HCT116 (cell line): Measurements from ENCODE around the gene SCGB1C2. TPM values are rescaled to one million over a fixed set of nuclear protein-coding genes. Genes with fewer than 3 reads are reported as not detected.
"Not testable (repeated sequence)": the region's sequence is repeated elsewhere in the genome, so short reads cannot be mapped to it uniquely, and the experiment has no call there.

Experiments
- ATAC-seq: fragments of 200-7000 bp; cut with Tn5 transposase; 2 replicates; pipeline ENCODE4 v1.9.1; 2020; ENCODE audit warnings: mild to moderate bottlenecking, moderate library complexity
- BruUV-seq: library from RNA; stranded (reverse); fragments of 400-500 nt; replicated peaks from 2 replicates; lab custom pipeline; 2021; lab: Mats Ljungman, UMichigan
- CTCF ChIA-PET: fragments of 300-600 bp; sonication (Branson Sonifier 250); formaldehyde crosslinking; loops from one replicate; lab custom pipeline; 2021; ENCODE audit warnings: antibody characterized with exemption; lab: Charles Lee
- POLR2A ChIA-PET: fragments of 300-600, 350-600 bp; sonication (Branson Sonifier 250); formaldehyde crosslinking; loops from one replicate; lab custom pipeline; 2021; ENCODE audit warnings: antibody characterized with exemption; lab: Charles Lee
- RAD21 ChIA-PET, 2 experiments: fragments of 300-600 bp; sonication (Branson Sonifier 250); formaldehyde crosslinking; loops; one replicate each; lab custom pipeline; 2023; ENCODE audit warnings: low total read pairs in 2 of 2; ENCODE audit not compliant: uncharacterized antibody in 2 of 2, unreplicated experiment in 2 of 2, low non-redundant PET in 1 of 2; lab: Charles Lee
- DNase-seq: peaks from one replicate; pipeline ENCODE4 v3.0.0-alpha.2; 2010; ENCODE audit warnings: low read depth, low spot score
- H2AFZ ChIP-seq: fragments of 200-600 bp; shearing (Covaris generic), sonication (generic); 2 replicates; pipeline ENCODE4 v1.6.1; 2017; ENCODE audit warnings: low read depth, mixed run types, mixed read lengths, antibody characterized with exemption, low read length; ENCODE audit not compliant: poor library complexity, severe bottlenecking
- H3K27ac ChIP-seq: 2 replicates; pipeline ENCODE4 v1.5.1; 2012; ENCODE audit warnings: low read depth, low read length
- H3K27me3 ChIP-seq: fragments of 200-600 bp; sonication (generic); 2 replicates; pipeline ENCODE4 v1.6.1; 2016; ENCODE audit warnings: mixed run types, low read length, mixed read lengths; ENCODE audit not compliant: insufficient read depth
- H3K36me3 ChIP-seq, 2 experiments: fragments of 200-500 bp in 1 of 2; fragments of 200-600 bp in 1 of 2; sonication (Bioruptor generic) in 1 of 2; sonication (generic) in 1 of 2; 2 replicates each; pipeline versions ENCODE4 v1.5.1 to v1.6.1; 2014 to 2016; ENCODE audit warnings: low read length in 2 of 2, inconsistent platforms in 1 of 2, mixed read lengths in 1 of 2, mixed run types in 1 of 2; ENCODE audit not compliant: insufficient read depth in 2 of 2, control insufficient read depth in 1 of 2
- H3K4me1 ChIP-seq, 2 experiments: fragments of 200-600 bp in 1 of 2; sonication (generic) in 1 of 2; 2 replicates each; pipeline versions ENCODE4 v1.5.1 to v1.6.1; 2012 to 2017; ENCODE audit warnings: low read length in 2 of 2, inconsistent platforms in 1 of 2, mild to moderate bottlenecking in 1 of 2, mixed read lengths in 1 of 2, mixed run types in 1 of 2, moderate library complexity in 1 of 2; ENCODE audit not compliant: insufficient read depth in 2 of 2, control insufficient read depth in 1 of 2
- H3K4me2 ChIP-seq: fragments of 200-600 bp; sonication (generic); 2 replicates; pipeline ENCODE4 v1.6.1; 2017; ENCODE audit warnings: mixed run types, low read length, mixed read lengths
- H3K4me3 ChIP-seq, 2 experiments: fragments of 200-600 bp in 1 of 2; sonication (generic) in 1 of 2; replicated peaks in 1 of 2; 2 replicates each; pipeline ENCODE4 v1.5.1; 2011 to 2016; ENCODE audit warnings: low read length in 2 of 2, control low read depth in 1 of 2, low read depth in 1 of 2, mild to moderate bottlenecking in 1 of 2, mixed read lengths in 1 of 2, mixed run types in 1 of 2
- H3K79me2 ChIP-seq: fragments of 200-600 bp; sonication (generic); 2 replicates; pipeline ENCODE4 v1.6.1; 2017; ENCODE audit warnings: mild to moderate bottlenecking, mixed run types, low read length, moderate library complexity, mixed read lengths; ENCODE audit not compliant: insufficient read depth
- H3K9ac ChIP-seq: fragments of 200-600 bp; sonication (generic); 2 replicates; pipeline ENCODE4 v1.6.1; 2016; ENCODE audit warnings: low read length, mixed read lengths
- H3K9me2 ChIP-seq: fragments of 200-600 bp; sonication (generic), shearing (Covaris generic); 2 replicates; pipeline ENCODE4 v1.6.1; 2017; ENCODE audit warnings: mixed run types, mild to moderate bottlenecking, moderate library complexity; ENCODE audit not compliant: insufficient read depth
- H3K9me3 ChIP-seq, 2 experiments: fragments of 200-500 bp in 1 of 2; fragments of 200-600 bp in 1 of 2; sonication (Bioruptor generic) in 1 of 2; sonication (generic) in 1 of 2; 2 replicates each; pipeline ENCODE4 v1.6.1; 2014 to 2017; ENCODE audit warnings: low read length in 2 of 2, mixed read lengths in 2 of 2, inconsistent platforms in 1 of 2, low read depth in 1 of 2, mild to moderate bottlenecking in 1 of 2, mixed run types in 1 of 2, moderate library complexity in 1 of 2; ENCODE audit not compliant: control insufficient read depth in 1 of 2, insufficient read depth in 1 of 2
- H4K20me1 ChIP-seq: fragments of 200-600 bp; sonication (generic), shearing (Covaris generic); 2 replicates; pipeline ENCODE4 v1.6.1; 2017; ENCODE audit warnings: mixed run types, mild to moderate bottlenecking, moderate library complexity; ENCODE audit not compliant: insufficient read depth
- CTCF ChIP-seq, 3 experiments: fragments of 200-600 bp in 1 of 3; sonication (generic) in 1 of 3; IDR thresholded peaks in 2 of 3; conservative IDR thresholded peaks in 1 of 3; 2 replicates each; pipeline ENCODE4 v1.5.1; 2012 to 2017; ENCODE audit warnings: low read depth in 2 of 3, low read length in 2 of 3, antibody characterized with exemption in 1 of 3, borderline replicate concordance in 1 of 3, control low read depth in 1 of 3, mild to moderate bottlenecking in 1 of 3, mixed read lengths in 1 of 3, mixed run types in 1 of 3, moderate library complexity in 1 of 3; ENCODE audit not compliant: insufficient read depth in 1 of 3
- intact Hi-C: fragments of 100-400 bp; cut with micrococcal nuclease; formaldehyde crosslinking; loops from 2 replicates; pipeline ENCODE4 v1.10.0; 2022
- total RNA-seq: library from RNA; stranded (reverse); gene quantifications from one replicate; pipeline ENCODE4 v1.2.1, GENCODE V29; 2021; ENCODE audit not compliant: unreplicated experiment

The SCGB1C2 gene
- total RNA-seq, 1 experiment from 2014 or later, result not detected

- peak; percentile 32 to 58 (median 39) for TF ChIP-seq CTCF (IDR thresholded peaks at IDR 0.05 in 2 of 3, conservative IDR thresholded peaks at IDR 0.05 in 1 of 3; ENCODE audit: borderline replicate concordance in 1 of 3, insufficient read depth in 1 of 3, low read depth in 2 of 3, low read length in 2 of 3)
- TF ChIP-seq, all 23 proteins: peak for 1; not testable (repeated sequence) for 22
- H3K27me3 ChIP-seq, H3K4me3 ChIP-seq, H3K4me1 ChIP-seq, H4K20me1 ChIP-seq, H3K79me2 ChIP-seq, ATAC-seq, H3K36me3 ChIP-seq, H2AFZ ChIP-seq, intact Hi-C loops, H3K27ac ChIP-seq, H3K9ac ChIP-seq, RAD21 ChIA-PET, BruUV-seq, DNase-seq, H3K4me2 ChIP-seq, H3K9me2 ChIP-seq, CTCF ChIA-PET, H3K9me3 ChIP-seq, POLR2A ChIA-PET: not testable (repeated sequence)
Measured at GRCh38 chr17:118339-118917, 18.9 kb upstream of the SCGB1C2 start.

- H3K4me3 ChIP-seq, intact Hi-C loops, CTCF ChIA-PET, H3K79me2 ChIP-seq, H3K9me2 ChIP-seq, DNase-seq, H3K27me3 ChIP-seq, BruUV-seq, H3K9me3 ChIP-seq, H3K4me2 ChIP-seq, H3K9ac ChIP-seq, RAD21 ChIA-PET, H4K20me1 ChIP-seq, H3K36me3 ChIP-seq, H3K27ac ChIP-seq, POLR2A ChIA-PET, H3K4me1 ChIP-seq, ATAC-seq, H2AFZ ChIP-seq: not testable (repeated sequence)
Measured at GRCh38 chr17:133932-134331, 3.4 kb upstream of the SCGB1C2 start.
